GM12874 (cell line): ENCODE results near the gene NLRP13.

Experiments used
- CTCF ChIP-seq: IDR thresholded peaks from 2 replicates; pipeline ENCODE4 v1.5.1; 2011; ENCODE audit warnings: low read depth, mild to moderate bottlenecking, control low read depth, low read length, moderate library complexity; ENCODE audit not compliant: insufficient read depth

Gene NLRP13

GRCh38 chr19:55956431-55956830 lies 24.3 kb upstream of the NLRP13 start:
- TF ChIP-seq CTCF: no peak

GRCh38 chr19:55947532-55947931 lies 15.4 kb upstream of the NLRP13 start, which contains the start of gene NLRP8:
NLRP8 (plus strand) TSS chr19:55947832.
- TF ChIP-seq CTCF: no peak

GRCh38 chr19:55940306-55940705 lies 8.2 kb upstream of the NLRP13 start:
- no peak for TF ChIP-seq CTCF

- TF ChIP-seq CTCF: no peak
Observed at GRCh38 chr19:55939206-55939605, 7.1 kb upstream of the NLRP13 start.

- TF ChIP-seq CTCF: no peak
Observed at GRCh38 chr19:55935206-55935605, 3.1 kb upstream of the NLRP13 start.

- TF ChIP-seq CTCF: no peak
Observed at GRCh38 chr19:55930996-55931515, 1.1 kb downstream of the NLRP13 start.

GRCh38 chr19:55927991-55928390 lies 4.1 kb downstream of the NLRP13 start:
- no peak for TF ChIP-seq CTCF
